NCI-H748 treated with DMSO at 0.1 percent for 48 hours (cell line): Measurements from ENCODE around the gene MRGPRD.

Source experiments
- DNase-seq: peaks from one replicate; lab custom pipeline; 2025; lab: John Stamatoyannopoulos, UW

MRGPRD gene, protein sequence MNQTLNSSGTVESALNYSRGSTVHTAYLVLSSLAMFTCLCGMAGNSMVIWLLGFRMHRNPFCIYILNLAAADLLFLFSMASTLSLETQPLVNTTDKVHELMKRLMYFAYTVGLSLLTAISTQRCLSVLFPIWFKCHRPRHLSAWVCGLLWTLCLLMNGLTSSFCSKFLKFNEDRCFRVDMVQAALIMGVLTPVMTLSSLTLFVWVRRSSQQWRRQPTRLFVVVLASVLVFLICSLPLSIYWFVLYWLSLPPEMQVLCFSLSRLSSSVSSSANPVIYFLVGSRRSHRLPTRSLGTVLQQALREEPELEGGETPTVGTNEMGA

DNA sequence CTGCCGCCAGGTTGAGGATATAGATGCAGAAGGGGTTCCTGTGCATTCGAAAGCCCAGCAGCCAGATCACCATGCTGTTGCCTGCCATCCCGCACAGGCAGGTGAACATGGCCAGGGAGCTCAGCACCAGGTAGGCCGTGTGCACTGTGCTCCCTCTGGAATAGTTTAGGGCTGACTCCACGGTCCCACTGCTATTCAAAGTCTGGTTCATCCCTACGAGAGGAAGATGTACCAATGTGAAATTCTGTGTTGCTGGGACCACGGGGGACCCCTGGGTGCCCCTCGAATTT lies at the start of gene MRGPRD:
TSS of gene MRGPRD (minus strand) at position 211 of the 290 bp plus-strand sequence. CDS start at position 211, 0 bp downstream.
- DNase-seq, result no peak

DNA sequence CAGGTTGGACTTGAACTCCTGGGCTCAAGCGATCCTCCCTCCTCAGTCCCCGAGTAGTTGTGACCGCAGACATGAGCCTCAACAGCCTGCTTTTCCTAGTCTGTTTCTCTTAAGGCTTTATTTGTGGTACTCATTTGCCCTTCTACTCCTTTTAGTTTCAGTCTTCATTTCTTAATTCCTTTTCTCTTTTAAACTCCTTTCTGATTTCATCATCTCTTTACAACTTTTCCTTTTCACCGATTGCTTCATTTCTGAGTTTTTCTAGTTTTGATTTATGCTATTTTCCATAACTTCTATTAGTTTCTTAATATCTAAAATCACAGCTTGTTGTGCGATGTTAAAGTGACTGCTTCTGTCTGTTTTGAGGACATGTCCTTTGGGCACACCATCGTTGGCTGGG lies 49.5 kb upstream of the MRGPRD start:
- DNase-seq, result no peak

DNA sequence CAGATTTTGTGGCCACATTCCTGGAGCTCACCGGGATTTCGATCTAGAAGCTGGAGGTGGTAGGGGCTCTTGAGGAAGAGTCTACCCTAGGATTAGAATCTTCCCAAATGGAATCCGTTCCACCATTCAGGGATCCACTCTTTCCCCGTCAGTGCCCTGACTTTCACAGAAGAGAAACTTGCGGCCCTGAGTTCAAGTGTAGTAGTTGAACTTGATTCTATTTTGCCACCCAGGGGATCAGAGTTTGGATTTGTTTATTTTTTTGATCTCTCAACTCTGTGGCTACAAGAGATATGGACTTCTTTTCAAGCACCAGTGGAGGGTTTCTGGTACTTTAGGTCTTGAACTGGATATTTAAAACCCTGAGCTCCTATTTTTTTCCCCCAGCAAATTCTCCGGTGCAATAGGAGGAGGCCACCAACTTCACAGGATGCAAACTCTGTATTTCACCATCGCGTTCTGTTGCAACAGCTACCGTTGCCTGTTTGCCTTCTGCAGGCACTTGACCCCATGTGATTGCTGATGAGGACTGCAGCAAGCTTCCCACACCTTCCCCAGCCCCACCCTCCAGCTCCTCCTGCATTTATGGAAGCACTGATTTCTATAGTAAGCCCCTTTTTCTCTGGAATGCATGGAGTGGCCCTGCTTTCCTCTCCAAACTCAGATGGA lies 47.1 kb upstream of the MRGPRD start:
- DNase-seq, result no peak

DNA sequence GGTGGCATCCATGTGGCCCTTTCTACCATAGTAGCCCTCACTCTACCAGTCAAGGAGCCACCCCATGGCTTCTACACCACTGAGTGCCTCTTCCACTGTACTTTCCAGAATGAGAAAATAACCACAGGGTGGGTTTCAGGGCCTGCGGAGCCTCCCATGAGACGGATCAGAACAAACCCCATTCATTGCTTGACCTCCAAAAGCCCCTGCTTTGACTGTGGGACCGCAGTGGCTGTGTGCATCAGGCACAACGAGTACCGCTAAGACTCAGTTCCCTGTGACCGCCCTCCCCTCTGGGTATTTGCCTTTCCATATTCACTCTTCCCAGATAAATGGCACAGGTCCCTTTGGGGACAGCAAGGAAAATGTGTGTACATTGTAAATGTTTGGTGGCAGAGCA lies 43.7 kb upstream of the MRGPRD start:
- DNase-seq, result no peak

DNA sequence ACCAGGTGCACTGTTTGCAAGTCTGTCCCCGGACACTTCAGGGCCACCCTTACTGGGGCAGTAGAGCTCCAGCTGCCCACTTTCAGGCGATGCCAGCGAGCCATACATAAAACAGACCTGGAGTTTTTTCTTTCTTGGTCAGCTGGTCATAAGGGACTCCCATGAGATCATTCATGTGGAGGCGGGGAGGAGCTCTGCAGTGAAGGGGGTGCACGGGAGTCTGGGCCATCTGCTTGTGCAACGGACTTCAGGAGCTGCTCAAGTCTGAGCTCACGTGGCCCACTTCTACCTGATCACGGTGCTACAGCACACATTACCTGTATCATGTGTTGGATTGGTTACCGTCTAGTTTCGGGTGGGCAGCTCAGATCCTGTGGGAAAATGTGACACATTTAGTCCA lies 41.5 kb upstream of the MRGPRD start:
- no peak for DNase-seq

DNA sequence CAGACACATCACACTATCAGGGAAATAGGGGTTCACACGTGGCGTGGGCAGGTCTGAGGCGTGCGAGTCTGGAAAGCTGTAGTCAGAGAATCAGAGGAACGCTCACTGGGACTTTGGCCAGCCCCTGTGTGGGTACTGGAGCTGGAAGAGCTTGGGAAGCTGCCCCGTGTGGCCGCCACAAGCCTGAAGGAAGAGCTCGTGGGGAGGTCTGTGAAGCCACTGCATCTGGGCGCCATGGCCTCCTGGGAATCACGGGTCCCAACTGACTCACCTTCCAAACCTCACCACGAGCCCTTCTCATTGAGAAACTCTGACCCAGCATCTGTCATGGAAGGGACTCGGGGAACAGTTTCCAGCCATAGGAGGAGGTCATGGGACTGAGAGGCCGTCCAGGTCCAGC lies 38.1 kb upstream of the MRGPRD start:
- no peak for DNase-seq

DNA sequence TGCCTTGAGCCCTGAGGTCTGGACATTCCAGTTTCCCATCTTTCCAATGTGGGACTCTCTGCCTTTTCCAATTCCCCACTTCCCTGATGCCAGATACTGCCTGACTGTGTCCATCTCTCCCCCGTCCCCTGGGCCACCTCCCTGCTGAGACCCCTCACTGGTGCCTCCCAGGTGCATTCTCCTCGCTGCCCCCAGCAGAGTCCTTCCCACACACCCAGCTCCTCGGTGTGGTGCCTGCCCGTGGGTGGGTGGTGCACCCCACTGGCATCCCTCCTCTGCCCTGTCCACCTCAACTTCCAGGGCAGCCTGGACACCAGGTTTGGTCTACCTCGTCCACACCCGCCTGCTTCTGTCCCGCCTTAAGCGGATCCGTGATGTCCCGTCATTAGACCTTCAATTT lies 37.2 kb upstream of the MRGPRD start:
- DNase-seq, result no peak

DNA sequence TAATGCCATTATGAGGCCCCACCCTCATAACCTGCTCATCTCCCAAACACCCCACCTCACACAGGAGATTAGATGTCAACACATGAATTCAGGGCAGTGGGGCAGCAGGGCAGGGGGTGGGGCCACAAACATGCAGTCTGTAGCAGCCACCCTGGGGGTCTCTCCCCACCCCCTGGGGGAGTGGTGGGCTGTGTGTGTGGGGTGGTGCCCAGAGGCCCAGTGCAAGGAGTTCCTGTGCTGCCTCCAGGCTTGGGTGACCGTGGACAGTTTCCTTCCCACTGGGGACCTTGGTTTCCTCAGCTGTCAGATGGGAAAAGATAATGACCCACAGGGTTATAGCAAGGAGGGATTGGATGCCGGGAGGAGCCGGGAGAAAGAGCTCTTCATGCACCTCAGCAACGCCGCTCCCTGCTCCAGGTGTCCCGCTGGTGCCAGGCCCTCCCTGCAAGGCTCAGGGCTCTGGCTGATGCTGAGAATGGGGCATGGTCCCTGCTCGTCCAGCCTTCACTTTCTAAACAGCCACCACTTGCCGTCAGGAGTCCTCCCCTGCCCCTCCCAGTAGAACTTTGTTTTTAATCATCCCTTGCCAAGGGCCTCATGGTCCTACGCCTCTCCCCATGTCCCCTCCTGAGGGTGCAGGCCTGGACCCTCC lies 34.2 kb upstream of the MRGPRD start:
- DNase-seq, result no peak

DNA sequence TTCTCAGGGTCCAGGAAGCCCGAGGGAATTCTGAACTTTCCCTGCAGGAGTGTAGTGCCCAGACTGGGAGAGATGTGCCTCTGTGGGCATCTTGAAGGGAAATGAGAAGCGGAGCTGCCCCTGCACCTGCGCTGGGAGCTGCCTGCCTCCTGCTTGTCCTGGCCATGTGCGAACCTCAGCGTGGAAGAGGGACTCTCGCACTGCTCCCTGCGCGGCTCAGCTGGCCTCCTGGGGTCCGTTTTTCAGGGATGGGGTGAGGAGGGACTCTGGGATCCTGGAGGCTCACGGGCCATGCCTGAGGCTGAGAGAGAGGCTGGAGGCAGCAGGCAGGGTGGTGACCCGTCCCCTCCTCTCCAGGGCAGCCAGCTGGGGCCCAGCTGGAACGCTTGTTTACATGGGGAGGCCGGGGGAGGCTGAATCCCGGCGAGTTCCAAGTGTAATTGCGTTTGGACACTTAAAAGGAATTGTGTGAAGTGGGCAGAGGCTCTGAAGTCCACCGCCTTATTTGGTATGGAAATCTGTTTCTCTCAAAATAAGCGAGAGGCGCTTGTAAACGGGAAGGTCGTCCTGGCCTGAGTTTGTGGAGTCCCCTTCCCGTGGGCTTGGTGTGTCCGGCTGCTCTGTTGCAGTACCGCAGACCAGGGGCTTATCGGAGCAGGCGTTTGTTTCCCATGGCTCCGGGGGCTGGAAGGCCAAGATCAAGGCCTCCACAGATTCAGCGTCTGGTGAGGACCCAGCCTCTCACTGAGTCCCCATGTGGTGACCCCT lies 33.5 kb upstream of the MRGPRD start:
- DNase-seq, result no peak

DNA sequence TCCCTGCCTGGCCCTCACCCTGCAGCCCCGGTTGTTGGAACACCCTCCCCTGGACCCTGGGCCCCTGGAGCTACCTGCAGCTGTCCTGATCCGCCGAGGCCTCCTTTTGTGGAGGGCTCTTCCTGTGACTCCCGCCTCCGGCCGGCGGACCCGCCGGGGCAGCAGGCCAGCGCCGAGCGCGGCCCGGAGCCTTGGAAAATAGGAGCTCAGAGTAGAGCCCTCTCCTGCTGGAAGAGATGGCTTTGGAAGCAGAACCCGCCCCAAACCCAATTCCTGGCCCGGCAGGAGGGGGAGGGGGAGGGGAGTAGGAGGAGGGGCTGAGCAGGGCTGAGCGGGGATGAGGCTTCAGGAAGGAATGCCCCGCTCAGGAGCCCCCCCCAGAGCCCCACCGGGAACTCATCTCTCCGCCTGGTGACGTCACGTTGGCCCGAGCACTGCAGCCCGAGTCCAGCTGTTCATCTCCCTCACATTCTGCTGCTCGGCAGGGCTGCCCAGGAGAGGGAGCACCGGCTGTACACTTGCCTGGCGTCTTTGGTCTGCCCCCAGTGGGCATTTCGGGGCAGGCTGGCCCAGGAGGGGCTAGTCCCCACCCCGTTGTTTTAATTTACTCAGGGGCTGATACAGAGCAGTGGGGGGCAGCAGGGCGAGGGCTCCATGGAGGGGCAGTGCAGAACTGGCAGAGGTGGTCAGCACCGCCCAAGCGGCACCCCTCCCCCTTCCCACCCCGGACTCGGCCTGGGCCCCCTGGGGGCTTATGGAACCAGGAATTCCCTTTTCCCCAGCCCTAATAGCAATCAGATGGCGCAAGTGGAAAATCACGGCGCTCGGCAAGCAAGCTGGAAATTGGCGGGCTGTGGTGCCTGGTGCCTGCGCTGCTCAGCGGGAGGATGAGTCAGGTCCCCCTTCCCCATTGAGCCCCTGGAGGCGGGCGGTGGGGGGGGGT lies 32.5 kb upstream of the MRGPRD start, which contains the start of gene MRGPRF:
TSS of gene MRGPRF (minus strand) at position 238 of the 943 bp plus-strand sequence. CDS start 3,345 bp downstream, outside the sequence.
- DNase-seq, result no peak

DNA sequence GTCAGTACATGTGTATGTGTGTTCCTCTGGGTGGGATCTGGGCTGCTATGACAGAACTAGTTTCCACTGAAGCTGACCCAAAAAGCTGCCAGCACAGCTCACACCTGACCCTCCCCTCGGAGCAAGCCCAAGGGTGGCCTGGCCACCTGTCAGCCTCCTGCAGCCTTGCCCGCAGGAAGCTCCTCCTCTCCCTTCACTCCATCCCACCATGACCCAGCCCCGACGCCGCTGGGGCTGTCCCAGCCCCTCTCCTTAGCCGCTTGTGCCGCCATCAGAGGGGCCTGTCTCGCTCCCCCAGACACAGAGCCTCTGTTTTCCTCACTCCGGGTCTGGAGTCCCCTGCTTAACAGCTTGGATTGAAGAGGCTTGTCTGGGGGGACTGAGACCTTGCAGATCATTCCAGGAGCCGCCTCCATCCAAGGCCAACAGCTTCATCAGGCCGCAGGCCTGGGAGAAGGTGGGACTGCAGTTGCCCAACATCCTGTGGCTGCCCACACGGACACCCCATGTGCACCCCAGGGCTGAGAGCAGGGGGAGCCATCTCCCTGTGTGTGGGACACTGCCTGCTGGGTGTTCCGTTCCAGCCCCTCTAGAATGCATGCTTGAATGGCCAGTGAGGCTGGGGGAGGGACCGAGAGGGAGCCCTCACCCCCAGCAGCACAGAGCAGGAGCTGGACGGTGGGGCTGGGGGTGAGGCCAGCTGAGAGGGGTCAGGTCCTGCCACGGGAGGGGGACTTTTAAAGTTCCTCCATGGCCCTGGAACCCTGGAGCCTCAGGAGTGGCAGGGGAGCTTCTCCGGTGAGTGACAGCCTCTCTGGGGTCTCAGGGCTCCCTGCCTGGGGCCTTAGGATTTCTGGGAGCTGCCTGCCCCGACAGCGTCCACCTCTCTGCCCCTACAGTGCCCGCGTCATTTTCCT lies 31.6 kb upstream of the MRGPRD start:
- no peak for DNase-seq

DNA sequence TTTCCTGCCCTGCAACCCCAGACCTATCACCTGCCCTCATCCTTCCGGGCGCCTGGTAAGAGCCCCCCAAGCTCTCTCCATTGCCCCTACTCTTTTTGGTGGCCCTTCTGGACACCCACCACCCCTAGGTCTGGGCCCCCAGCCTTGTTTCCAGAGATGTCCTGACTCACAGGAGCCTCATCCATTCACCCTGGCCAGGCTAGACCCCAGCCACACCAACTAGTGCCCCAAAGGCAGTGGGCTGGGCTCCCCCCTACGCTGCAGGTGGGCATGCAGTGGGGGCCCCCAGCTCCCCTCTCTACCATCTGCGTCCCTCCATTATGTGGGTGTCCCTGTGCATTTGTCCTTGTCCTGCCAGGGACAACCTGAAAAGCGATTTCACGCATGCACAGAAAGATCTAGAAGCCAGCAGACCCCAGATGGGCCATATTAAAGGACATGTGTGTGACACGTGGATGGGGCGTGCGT lies 30.9 kb upstream of the MRGPRD start:
- DNase-seq, result no peak

DNA sequence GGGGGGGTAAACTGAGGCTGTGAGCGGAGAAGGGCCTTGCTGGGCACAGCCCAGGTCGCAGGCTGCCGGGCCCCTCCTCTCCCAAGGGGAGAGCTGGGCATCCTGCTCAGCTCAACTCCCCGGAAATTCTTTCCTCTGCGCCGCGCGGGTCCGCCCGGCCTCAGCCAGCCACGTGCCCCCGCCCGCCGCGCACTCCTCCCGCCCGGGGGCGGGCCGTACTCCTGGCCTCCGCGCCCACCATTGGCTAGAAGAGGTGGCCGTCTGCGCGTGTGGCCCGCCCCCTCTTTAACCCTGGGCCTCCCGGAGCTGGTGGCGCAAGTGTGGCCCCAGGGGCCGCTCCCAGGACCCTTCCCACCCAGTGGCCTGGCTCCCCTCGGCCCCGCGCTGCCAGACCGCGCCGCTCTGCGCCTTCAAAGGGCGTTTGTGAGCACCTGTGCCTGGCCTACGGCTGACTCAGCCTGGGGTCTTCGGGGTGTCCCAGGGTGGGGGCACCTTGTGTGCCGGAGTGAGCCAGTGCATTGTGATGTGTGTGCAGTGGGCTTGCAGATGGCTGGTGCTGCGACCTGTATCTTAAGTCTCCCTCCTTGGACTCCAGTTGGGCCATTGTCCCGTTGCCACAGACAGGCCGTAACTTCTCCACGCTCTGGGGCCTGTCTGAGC lies 30.3 kb upstream of the MRGPRD start:
- no peak for DNase-seq

DNA sequence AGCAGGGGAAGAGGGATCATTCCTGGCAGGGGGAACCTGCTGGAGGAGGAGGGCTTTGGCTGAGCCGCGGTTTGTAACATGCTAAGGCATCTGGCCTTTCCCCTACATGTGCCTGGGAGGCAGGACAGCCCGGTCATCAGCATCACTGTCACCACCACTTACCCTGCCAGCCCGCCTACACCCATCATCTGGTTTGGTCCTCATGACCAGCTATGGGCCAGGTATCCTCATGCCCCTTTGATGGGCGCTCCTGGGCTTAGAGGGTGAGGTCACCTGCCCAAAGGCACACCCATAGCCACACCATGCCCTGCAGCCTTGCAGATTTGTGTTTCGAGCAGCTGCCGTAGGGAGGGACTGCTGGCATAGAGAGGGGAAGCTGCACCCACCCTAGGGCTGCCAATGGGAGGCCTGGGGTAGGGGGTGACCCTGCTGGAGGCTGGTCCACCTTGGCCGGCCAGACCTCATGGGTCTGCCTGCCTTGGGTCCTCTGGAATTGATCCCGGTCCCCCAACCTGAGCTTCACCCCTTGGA lies 29.6 kb upstream of the MRGPRD start:
- DNase-seq, result no peak

DNA sequence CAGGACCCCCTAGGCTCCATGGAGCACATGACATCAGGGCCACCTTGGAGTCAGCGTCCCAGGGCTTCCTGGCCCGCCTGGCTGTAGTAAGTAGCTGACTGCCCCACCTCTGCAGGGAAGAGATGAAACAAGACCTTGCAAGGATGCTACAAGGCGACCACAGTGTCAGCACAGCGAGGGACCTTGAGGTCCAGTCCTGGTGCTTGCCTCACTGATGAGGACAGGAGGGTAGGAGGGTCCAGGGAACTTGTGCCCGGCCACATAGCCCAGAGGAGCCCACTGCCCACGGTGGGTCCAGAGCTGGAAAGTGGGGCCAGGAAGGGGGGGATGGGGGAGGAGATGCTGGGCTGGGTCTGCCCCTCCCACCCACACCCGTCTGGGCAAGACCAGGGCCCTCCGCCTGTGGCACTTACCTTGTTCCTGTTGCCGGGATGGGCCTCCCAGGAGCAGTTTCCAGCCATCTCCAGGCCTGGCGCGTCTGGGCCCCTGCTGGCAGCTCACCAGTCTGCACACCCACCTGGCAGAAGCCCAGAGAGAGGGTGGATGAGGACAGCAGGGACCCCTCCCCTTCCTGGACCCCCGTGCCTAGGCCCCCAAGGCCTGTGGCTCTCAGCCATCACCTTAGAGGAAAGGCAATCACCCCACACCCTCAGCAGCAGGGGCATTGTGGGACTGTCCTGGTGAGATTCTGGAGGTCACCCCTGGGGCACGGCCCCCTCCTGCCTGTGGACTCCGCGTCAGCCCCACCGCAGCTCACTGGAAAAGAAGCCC lies 28.8 kb upstream of the MRGPRD start:
- no peak for DNase-seq

DNA sequence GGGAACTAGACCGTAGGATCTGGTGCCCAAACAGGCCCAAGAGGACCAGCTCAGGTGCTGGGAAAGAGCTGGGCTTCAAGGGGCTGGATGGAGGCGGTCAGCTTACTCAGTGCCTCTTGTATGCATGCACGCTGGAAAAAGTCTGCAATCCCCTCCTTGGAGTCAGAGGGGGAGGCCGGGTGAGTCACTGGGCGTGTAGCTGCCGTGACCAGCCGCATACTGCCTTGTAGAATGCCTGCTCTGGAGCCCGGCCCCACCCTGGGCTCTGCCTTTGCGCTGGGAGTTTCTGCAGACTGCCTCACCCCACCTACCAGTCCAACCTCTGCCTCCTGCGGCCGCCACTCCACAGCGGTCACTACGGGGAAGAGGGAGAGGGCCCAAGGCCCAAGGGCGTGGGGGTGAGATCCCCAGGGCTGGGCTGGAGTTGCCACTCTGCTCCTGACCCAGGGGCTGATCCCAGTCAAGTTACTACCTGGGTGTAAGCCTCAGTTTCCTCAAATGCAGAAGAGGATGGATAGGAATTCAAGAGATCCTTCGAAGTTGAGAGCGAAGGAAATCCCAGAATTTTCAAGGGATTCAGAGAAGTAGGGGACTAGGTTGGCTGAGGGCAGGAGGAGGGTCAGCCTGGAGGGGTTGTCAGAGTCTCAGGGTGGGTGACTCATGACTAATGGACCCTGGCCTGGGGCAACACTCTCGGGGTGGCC lies 28.1 kb upstream of the MRGPRD start:
- DNase-seq, result no peak

DNA sequence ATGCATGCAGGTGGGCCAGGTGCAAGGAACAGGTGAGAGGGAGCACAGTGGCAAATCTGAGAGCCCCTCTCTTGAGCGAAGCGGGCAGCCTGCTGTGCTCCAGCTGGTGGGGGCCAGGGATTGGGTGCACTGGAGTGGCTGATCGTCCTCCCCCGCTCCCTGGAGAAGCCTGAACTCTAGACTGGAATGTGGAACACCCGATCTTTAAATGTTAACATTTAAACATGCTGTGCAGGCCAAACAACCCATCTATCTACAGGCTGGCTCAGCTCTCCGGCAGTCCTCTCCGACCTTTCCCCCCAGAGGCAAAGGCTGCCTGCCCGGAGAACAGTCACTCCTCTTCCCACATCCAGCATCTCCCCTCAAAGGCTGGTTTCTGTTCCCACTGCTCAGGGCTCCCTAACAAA lies 27.2 kb upstream of the MRGPRD start:
- DNase-seq, result no peak

DNA sequence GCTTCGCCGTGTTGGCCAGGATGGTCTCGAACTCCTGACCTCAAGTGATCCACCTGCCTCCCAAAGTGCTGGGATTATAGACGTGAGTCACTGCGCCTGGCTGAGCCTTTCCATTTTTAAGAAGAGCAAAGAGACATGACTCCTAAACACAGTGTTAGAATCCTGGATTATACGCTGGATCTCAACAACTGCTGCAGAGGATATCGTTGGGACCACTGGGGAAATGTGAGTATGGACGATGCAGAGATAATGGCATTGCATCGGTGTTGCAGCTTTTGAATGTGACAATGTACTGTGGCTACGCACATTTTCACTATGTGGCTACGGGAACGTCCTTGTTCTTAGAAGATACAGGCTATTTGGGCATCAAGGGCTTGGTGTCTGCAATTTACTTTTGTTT lies 26.0 kb upstream of the MRGPRD start:
- DNase-seq, result no peak
